Activated CD8-positive, alpha-beta memory T cell treated with anti-CD3 and anti-CD28 coated beads, Interleukin-2, amount 10 ng/mL, durations not matched to agents 7 days and 5 days (primary cell): ENCODE results near the gene ZFPL1. TPM values are rescaled to one million over a fixed set of nuclear protein-coding genes. Genes with fewer than 3 reads are reported as not detected.

Experiments
- ATAC-seq: fragments of 150-1000 bp; cut with Tn5 transposase; one replicate; pipeline ENCODE4 v1.10.0; 2021; ENCODE audit warnings: moderate library complexity
- CTCF ChIA-PET: fragments of 350-600 bp; sonication (Branson Sonifier 250); formaldehyde crosslinking; loops from one replicate; lab custom pipeline; 2021; ENCODE audit warnings: antibody characterized with exemption; lab: Charles Lee
- DNase-seq: peaks from one replicate; pipeline ENCODE4 v3.0.0-alpha.2; 2020
- H3K27ac Mint-ChIP-seq: one replicate; pipeline ENCODE4 v1.8.0; 2021; ENCODE audit warnings: mild to moderate bottlenecking, mixed read lengths
- H3K27me3 Mint-ChIP-seq: one replicate; pipeline ENCODE4 v1.8.0; 2021; ENCODE audit warnings: mixed read lengths
- H3K36me3 Mint-ChIP-seq: one replicate; pipeline ENCODE4 v1.8.0; 2021; ENCODE audit warnings: mild to moderate bottlenecking, mixed read lengths
- H3K4me1 Mint-ChIP-seq: one replicate; pipeline ENCODE4 v1.8.0; 2021; ENCODE audit warnings: mixed read lengths
- H3K4me3 Mint-ChIP-seq: one replicate; pipeline ENCODE4 v1.8.0; 2021; ENCODE audit warnings: mild to moderate bottlenecking, moderate library complexity, mixed read lengths
- H3K9me3 Mint-ChIP-seq: one replicate; pipeline ENCODE4 v1.8.0; 2022; ENCODE audit warnings: low read depth, mixed read lengths
- microRNA-seq: library from miRNA; unstranded; fragments of <30 nt; microRNA quantifications from one replicate; pipeline ENCODE4 v1.2.0, GENCODE V29; 2022
- total RNA-seq, 2 experiments: library from RNA; stranded (reverse); gene quantifications; one replicate each; pipeline ENCODE4 v1.2.3, GENCODE V29; 2021

The ZFPL1 gene
- total RNA-seq, 2 experiments from 2014 or later = 28.3 to 32.4 TPM

- no peak for ATAC-seq
- peaks cover 5% of the 10 kb centered on the region for H3K36me3 Mint-ChIP-seq
Measured at GRCh38 chr11:65132988-65133700, 49.1 kb downstream of the ZFPL1 start.

DNA sequence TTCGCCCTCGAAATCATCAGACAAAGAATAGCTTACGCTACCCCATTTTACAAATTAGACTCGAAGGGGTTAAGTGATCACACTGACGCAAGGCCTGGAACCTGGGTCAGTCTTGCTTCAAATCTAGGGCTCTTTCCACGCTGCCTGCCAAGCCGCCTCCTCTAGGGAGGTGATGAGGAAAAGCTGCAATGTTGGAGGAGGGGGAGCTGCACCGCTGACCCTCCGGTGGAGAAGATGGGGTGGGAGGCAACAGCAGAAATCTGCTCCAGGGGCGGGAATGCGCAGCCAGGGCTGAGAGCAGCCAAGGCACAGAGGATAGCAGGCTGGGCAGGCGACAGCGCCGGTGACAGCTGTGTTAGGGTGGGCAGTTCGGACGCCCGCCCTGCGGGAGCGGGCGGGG, 49.7 kb downstream of the ZFPL1 start:
- Mint-ChIP-seq H3K4me1 (peaks cover 34% of the 10 kb centered on the region), H3K36me3 (peaks cover 5% of the 10 kb centered on the region), H3K4me3 (peak overlapping the region; percentile 96), H3K9me3 (no peaks in the 10 kb centered on the region), H3K27me3 (no peaks in the 10 kb centered on the region), H3K27ac (peak overlapping the region; percentile 100)
- no peak for ATAC-seq
- DNase-seq = no peak
- CTCF ChIA-PET = interaction anchor here (0.7 to 4.3 kb wide), 5 partner anchors 9 to 22 kb away, joined by 3 to 31 read pairs (median 4); partner anchors contain the start of genes FAU, MRPL49, TM7SF2 and ZNHIT2

More at GRCh38 chr11:65132988-65133700, 49.1 kb downstream of the ZFPL1 start:
- Mint-ChIP-seq H3K27ac (peak overlapping the region; percentile 100), H3K9me3 (no peaks in the 10 kb centered on the region), H3K4me3 (peak overlapping the region; percentile 96), H3K27me3 (no peaks in the 10 kb centered on the region), H3K4me1 (peaks cover 34% of the 10 kb centered on the region)
- DNase-seq = peak; percentile 75
- CTCF ChIA-PET = interaction anchor here (0.7 to 4.3 kb wide), 5 partner anchors 8 to 22 kb away, joined by 3 to 31 read pairs (median 4); partner anchors contain the start of genes FAU, MRPL49, TM7SF2 and ZNHIT2

DNA sequence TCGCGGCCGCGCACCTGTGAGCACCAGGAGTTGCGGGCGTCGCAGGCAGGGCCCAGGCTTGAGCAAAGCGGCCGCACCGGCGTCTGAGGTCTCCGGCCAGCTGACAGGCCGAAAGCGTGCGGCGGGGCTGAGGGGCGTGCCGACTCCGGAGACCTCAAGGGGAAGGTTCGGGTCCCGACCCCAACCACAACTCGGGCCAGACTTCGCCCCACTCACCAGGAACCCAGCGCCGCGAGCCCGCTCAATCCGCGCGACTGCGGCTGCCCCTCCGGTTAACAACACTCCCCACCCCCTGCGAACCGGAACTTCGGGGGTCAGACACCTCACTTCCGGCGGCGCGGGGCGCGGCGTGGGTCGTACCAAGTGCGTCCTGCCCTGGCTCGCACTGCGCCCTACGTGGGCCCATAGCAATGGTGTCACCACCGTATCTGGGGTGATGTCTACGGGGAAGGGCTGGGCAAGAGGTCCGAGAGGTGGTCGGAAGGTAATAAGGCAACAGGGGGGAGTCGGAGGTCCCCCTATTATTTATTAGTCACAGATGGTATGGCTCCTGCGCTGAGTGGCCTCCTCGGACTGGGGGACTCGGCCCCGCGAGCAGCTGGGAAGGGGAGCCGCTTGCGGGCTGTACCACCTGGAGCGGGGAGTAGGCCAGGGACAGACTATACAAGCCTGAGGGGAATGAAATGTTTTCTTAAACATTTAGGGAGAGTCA, 50.4 kb downstream of the ZFPL1 start, which contains the start of gene SYVN1:
SYVN1 (minus strand) TSS at position 280 of the 712 bp plus-strand sequence. CDS start 918 bp downstream, outside the sequence.
- Mint-ChIP-seq H3K27ac (peak within 1 kb of the TSS; percentile 100), H3K27me3 (no peaks in the 10 kb centered on the region), H3K36me3 (peaks cover 5% of the 10 kb centered on the region), H3K4me3 (peak within 1 kb of the TSS; percentile 96), H3K4me1 (peaks cover 34% of the 10 kb centered on the region), H3K9me3 (no peaks in the 10 kb centered on the region)
- peak; percentile 93 for DNase-seq
- peak; percentile 82 for ATAC-seq
- CTCF ChIA-PET = interaction anchor here (0.6 to 4.3 kb wide), 20 partner anchors 9 to 390 kb away, joined by 3 to 31 read pairs (median 4); partner anchors contain the start of genes ARL2, CAPN1, CDC42EP2 and CDCA5

- H3K4me1 Mint-ChIP-seq = peaks cover 34% of the 10 kb centered on the region
- H3K4me3 Mint-ChIP-seq = peak overlapping the region; percentile 96
- peak; percentile 93 for DNase-seq
- no peaks in the 10 kb centered on the region for H3K9me3 Mint-ChIP-seq
- peaks cover 5% of the 10 kb centered on the region for H3K36me3 Mint-ChIP-seq
- peak; percentile 91 for ATAC-seq
- peak overlapping the region; percentile 100 for H3K27ac Mint-ChIP-seq
- H3K27me3 Mint-ChIP-seq = peaks cover 3% of the 10 kb centered on the region
- CTCF ChIA-PET = interaction anchor here (0.6 to 4.3 kb wide), 24 partner anchors 9 to 391 kb away, joined by 3 to 31 read pairs (median 4); partner anchors contain the start of genes ARL2, CAPN1, CDC42EP2 and CDCA5
Measured at GRCh38 chr11:65134952-65135632, 51.1 kb downstream of the ZFPL1 start.

- peak overlapping the region; percentile 96 for H3K4me3 Mint-ChIP-seq
- DNase-seq = no peak
- CTCF ChIA-PET = interaction anchor here (0.6 to 4.3 kb wide), 22 partner anchors 12 to 391 kb away, joined by 3 to 31 read pairs (median 4); partner anchors contain the start of genes ARL2, CAPN1, CDC42EP2 and CDCA5
- H3K9me3 Mint-ChIP-seq = no peaks in the 10 kb centered on the region
- peaks cover 34% of the 10 kb centered on the region for H3K4me1 Mint-ChIP-seq
- peaks cover 5% of the 10 kb centered on the region for H3K36me3 Mint-ChIP-seq
- H3K27ac Mint-ChIP-seq = peak overlapping the region; percentile 100
- no peak for ATAC-seq
- H3K27me3 Mint-ChIP-seq = peaks cover 7% of the 10 kb centered on the region
Measured at GRCh38 chr11:65135633-65136145, 51.7 kb downstream of the ZFPL1 start.

GRCh38 chr11:65136515-65137096, 52.6 kb downstream of the ZFPL1 start:
- peaks cover 10% of the 10 kb centered on the region for H3K27me3 Mint-ChIP-seq
- ATAC-seq = no peak
- no peaks in the 10 kb centered on the region for H3K36me3 Mint-ChIP-seq
- no peak for DNase-seq
- H3K4me1 Mint-ChIP-seq = peaks cover 34% of the 10 kb centered on the region
- H3K4me3 Mint-ChIP-seq = peak overlapping the region; percentile 59
- H3K9me3 Mint-ChIP-seq = no peaks in the 10 kb centered on the region
- H3K27ac Mint-ChIP-seq = peak overlapping the region; percentile 66
- CTCF ChIA-PET = interaction anchor here (0.6 to 4.3 kb wide), 7 partner anchors 11 to 125 kb away, joined by 3 to 31 read pairs (median 5); partner anchors contain the start of genes ARL2 and TM7SF2

Small RNA genes lying within 50 kb of the gene (microRNA-seq; reads per million reads assigned to microRNA genes)
- gene MIR6751 = not detected

Other genes with a start within 250 kb of the ZFPL1 start
- gene CDC42BPG, start 239.6 kb upstream of the ZFPL1 start, total RNA-seq = under 1 TPM; 0.50 to 0.61 TPM
- 100 to 1,000 TPM; 149 to 155 TPM for gene EHD1, start 205.6 kb upstream of the ZFPL1 start, total RNA-seq
- gene ATG2A, start 167.0 kb upstream of the ZFPL1 start, total RNA-seq = 10 to 100 TPM; 27.3 to 27.9 TPM
- gene PPP2R5B, start 159.5 kb upstream of the ZFPL1 start, total RNA-seq = 10 to 100 TPM; 11.7 to 12.3 TPM
- gene GPHA2, start 148.3 kb upstream of the ZFPL1 start, total RNA-seq = not detected
- gene MAJIN, start 112.1 kb upstream of the ZFPL1 start, total RNA-seq = not detected
- under 1 TPM; 0.33 to 0.67 TPM for gene BATF2, start 87.3 kb upstream of the ZFPL1 start, total RNA-seq
- gene ARL2, start 70.1 kb upstream of the ZFPL1 start, total RNA-seq = 10 to 100 TPM; 74.1 to 86.9 TPM
- 10 to 100 TPM; 18.9 to 29.2 TPM for gene SNX15, start 56.8 kb upstream of the ZFPL1 start, total RNA-seq
- 10 to 100 TPM; 24.3 to 27.2 TPM for gene SAC3D1, start 43.0 kb upstream of the ZFPL1 start, total RNA-seq
- 10 to 100 TPM; 14.8 to 15.3 TPM for gene NAALADL1, start 25.7 kb upstream of the ZFPL1 start, total RNA-seq
- gene CDCA5, start 182 bp upstream of the ZFPL1 start, total RNA-seq = 100 to 1,000 TPM; 128 to 147 TPM
- 100 to 1,000 TPM; 104 to 116 TPM for gene VPS51, start 12.0 kb downstream of the ZFPL1 start, total RNA-seq
- gene TM7SF2, start 27.6 kb downstream of the ZFPL1 start, total RNA-seq = 10 to 100 TPM; 21.0 to 26.2 TPM
- gene ZNHIT2, start 33.5 kb downstream of the ZFPL1 start, total RNA-seq = 10 to 100 TPM; 10.5 to 13.5 TPM
- gene FAU, start 37.9 kb downstream of the ZFPL1 start, total RNA-seq = 100 to 1,000 TPM; 899 to 972 TPM
- gene MRPL49, start 38.1 kb downstream of the ZFPL1 start, total RNA-seq = 10 to 100 TPM; 42.0 to 61.7 TPM
- gene SYVN1, start 50.3 kb downstream of the ZFPL1 start, total RNA-seq = 10 to 100 TPM; 34.4 to 35.1 TPM
- not detected for gene SPDYC, start 86.0 kb downstream of the ZFPL1 start, total RNA-seq
- 100 to 1,000 TPM; 137 to 174 TPM for gene CAPN1, start 97.7 kb downstream of the ZFPL1 start, total RNA-seq
- 10 to 100 TPM; 79.8 to 89.5 TPM for gene POLA2, start 177.7 kb downstream of the ZFPL1 start, total RNA-seq
- gene CDC42EP2, start 230.6 kb downstream of the ZFPL1 start, total RNA-seq = 1 to 10 TPM in 1 of 2 experiments, not detected in 1; 1.4 TPM
- 10 to 100 TPM; 81.4 to 87.2 TPM for gene DPF2, start 249.6 kb downstream of the ZFPL1 start, total RNA-seq